Measurements from ENCODE around the gene MYLIP. TPM values are rescaled to one million over a fixed set of nuclear protein-coding genes. Genes with fewer than 3 reads are reported as not detected.

Gene MYLIP
- total and polyA plus RNA-seq, 2 experiments from 2014 or later: 26.7 to 33.8 TPM

DNA sequence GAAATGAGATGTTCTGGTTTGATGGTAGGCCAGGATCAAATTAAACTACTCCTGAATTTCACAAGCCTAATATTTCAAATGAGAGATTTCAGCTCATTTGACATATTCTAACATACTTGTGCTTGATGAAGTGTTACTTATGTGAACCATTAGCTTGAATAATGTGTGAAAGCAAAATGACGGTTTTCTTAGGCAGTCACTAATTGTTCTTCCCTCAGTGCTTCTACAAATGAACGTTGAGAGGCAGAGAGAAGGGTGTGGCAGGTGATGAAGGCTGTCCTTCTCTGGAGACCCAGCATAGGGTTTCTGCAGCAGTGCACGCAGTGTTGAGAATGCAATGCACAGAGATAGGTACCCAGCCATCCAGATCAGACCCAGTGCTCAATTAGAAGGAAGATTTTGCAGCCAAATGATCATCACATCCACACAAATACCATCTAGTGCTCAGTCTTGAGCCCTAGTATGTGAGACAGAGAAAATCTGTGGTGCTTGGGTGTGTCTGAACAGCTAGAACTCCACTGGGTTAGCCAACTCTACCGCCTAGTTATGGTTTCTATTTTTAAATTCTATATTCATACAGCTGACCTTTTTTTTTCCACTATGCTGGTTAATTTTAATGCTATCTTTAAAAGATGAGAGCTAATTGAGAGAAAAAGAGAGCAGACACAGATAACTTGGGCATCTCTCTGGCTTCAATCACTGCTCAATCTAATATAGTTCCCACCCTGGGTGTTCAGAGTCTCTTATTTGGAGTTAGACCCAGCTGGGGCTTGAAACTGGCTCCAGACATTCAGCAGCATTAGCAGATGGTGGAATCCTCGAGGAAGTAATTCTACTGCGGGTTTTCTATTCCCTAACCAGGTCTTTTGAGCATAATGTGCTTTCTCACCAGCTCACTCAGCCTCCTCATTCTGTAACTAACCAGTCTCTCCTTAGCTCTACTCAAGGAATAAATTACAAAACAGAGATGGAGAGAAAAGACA, 4.4 kb upstream of the MYLIP start:
- Histone ChIP-seq H3K79me2 (replicated peaks; ENCODE audit: insufficient read depth) (peaks cover under 1% of the 10 kb centered on the region), H2AFZ (no peak overlapping the region; the same call in 1 of the 2 replicates), H3K27me3 (ENCODE audit: insufficient read depth) (no peaks in the 10 kb centered on the region), H3K4me1 (ENCODE audit: insufficient read depth) (no peaks in the 10 kb centered on the region), H3K4me2 (no peak overlapping the region), H3K36me3 (ENCODE audit: insufficient read depth) (no peaks in the 10 kb centered on the region), H3K4me3 (no peak overlapping the region), H4K20me1 (replicated peaks; ENCODE audit: insufficient read depth) (no peaks in the 10 kb centered on the region), H3K9me2 (ENCODE audit: insufficient read depth) (no peaks in the 10 kb centered on the region), H3K27ac (ENCODE audit: low read depth) (no peak overlapping the region), H3F3A (replicated peaks; ENCODE audit: low read depth) (no peaks in the 10 kb centered on the region)
- Mint-ChIP-seq H3K36me3 (ENCODE audit: low read depth) (peaks cover 3% of the 10 kb centered on the region; the same call in 1 of the 3 replicates), H3K4me3 (no peak overlapping the region), H3K27ac (no peak overlapping the region), H3K9me3 (peaks cover 3% of the 10 kb centered on the region; the same call in 2 of the 3 replicates), H3K4me1 (peaks cover 3% of the 10 kb centered on the region; the same call in 1 of the 3 replicates), H3K27me3 (ENCODE audit: insufficient read depth, low read depth, poor library complexity) (peaks cover 2% of the 10 kb centered on the region)
- no peak for DNase-seq (ENCODE audit: low spot score)
- no peak for ATAC-seq
- TF ChIP-seq, protein P1, sequence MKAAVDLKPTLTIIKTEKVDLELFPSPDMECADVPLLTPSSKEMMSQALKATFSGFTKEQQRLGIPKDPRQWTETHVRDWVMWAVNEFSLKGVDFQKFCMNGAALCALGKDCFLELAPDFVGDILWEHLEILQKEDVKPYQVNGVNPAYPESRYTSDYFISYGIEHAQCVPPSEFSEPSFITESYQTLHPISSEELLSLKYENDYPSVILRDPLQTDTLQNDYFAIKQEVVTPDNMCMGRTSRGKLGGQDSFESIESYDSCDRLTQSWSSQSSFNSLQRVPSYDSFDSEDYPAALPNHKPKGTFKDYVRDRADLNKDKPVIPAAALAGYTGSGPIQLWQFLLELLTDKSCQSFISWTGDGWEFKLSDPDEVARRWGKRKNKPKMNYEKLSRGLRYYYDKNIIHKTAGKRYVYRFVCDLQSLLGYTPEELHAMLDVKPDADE (IDR thresholded peaks at IDR 0.05): no peak
- TF ChIP-seq NANOG (IDR thresholded peaks at IDR 0.05; ENCODE audit: borderline replicate concordance) (no peak), JUNB (IDR thresholded peaks at IDR 0.05; ENCODE audit: unreplicated experiment) (no peak), STAT1 (IDR thresholded peaks at IDR 0.05; ENCODE audit: unreplicated experiment) (no peak)

DNA sequence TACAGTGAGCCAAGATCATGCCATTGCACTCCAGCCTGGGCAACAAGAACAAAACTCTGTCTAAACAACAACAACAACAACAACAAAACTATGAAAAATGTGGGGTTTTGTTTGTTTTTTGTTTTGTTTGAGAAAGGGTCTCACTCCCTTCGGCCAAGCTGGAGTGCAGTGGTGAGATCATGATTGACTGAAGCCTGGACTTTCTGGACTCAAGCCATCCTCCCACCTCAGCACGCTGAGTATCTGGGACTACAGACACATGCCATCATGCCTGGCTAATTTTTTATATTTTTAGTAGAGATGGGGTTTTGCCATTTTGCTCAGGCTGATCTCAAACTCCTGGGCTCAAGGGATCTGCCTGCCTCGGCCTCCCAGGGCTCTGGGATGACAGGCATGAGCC, 2.8 kb upstream of the MYLIP start:
- Mint-ChIP-seq H3K27me3 (ENCODE audit: insufficient read depth, low read depth, poor library complexity) (peaks cover 4% of the 10 kb centered on the region), H3K4me3 (no peak overlapping the region), H3K4me1 (peaks cover 4% of the 10 kb centered on the region; the same call in 2 of the 3 replicates), H3K9me3 (peaks cover 3% of the 10 kb centered on the region; the same call in 2 of the 3 replicates), H3K27ac (no peak overlapping the region), H3K36me3 (ENCODE audit: low read depth) (peaks cover 17% of the 10 kb centered on the region)
- peaks cover 16% of the 10 kb centered on the region for H3K79me2 ChIP-seq (replicated peaks; ENCODE audit: insufficient read depth)
- no peak overlapping the region for H2AFZ ChIP-seq
- H3K4me3 ChIP-seq: no peak overlapping the region
- no peak for ATAC-seq
- H3K9me2 ChIP-seq (ENCODE audit: insufficient read depth): no peaks in the 10 kb centered on the region
- no peaks in the 10 kb centered on the region for H3K27me3 ChIP-seq (ENCODE audit: insufficient read depth)
- TF ChIP-seq, protein P2, sequence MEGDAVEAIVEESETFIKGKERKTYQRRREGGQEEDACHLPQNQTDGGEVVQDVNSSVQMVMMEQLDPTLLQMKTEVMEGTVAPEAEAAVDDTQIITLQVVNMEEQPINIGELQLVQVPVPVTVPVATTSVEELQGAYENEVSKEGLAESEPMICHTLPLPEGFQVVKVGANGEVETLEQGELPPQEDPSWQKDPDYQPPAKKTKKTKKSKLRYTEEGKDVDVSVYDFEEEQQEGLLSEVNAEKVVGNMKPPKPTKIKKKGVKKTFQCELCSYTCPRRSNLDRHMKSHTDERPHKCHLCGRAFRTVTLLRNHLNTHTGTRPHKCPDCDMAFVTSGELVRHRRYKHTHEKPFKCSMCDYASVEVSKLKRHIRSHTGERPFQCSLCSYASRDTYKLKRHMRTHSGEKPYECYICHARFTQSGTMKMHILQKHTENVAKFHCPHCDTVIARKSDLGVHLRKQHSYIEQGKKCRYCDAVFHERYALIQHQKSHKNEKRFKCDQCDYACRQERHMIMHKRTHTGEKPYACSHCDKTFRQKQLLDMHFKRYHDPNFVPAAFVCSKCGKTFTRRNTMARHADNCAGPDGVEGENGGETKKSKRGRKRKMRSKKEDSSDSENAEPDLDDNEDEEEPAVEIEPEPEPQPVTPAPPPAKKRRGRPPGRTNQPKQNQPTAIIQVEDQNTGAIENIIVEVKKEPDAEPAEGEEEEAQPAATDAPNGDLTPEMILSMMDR (conservative IDR thresholded peaks at IDR 0.05; ENCODE audit: low read depth in 2 of 2): no peak
- no peak for TF ChIP-seq POLR2AphosphoS5 (IDR thresholded peaks at IDR 0.05; ENCODE audit: low read depth)
- no peak for TF ChIP-seq EZH2phosphoT487 (IDR thresholded peaks at IDR 0.05; ENCODE audit: unreplicated experiment)
- no peak for TF ChIP-seq STAT1 (IDR thresholded peaks at IDR 0.05; ENCODE audit: unreplicated experiment)
- TF ChIP-seq NANOG (IDR thresholded peaks at IDR 0.05; ENCODE audit: borderline replicate concordance): no peak
- peaks cover 8% of the 10 kb centered on the region for H4K20me1 ChIP-seq (replicated peaks; ENCODE audit: insufficient read depth)
- DNase-seq (ENCODE audit: low spot score): no peak
- no peaks in the 10 kb centered on the region for H3K36me3 ChIP-seq (ENCODE audit: insufficient read depth)
- no peak overlapping the region for H3K4me2 ChIP-seq
- H3K27ac ChIP-seq (ENCODE audit: low read depth): no peak overlapping the region
- no peaks in the 10 kb centered on the region; the same call in 1 of the 2 replicates for H3K4me1 ChIP-seq (ENCODE audit: insufficient read depth)
- H3F3A ChIP-seq (replicated peaks; ENCODE audit: low read depth): no peaks in the 10 kb centered on the region
